Effector memory CD8-positive, alpha-beta T cell (primary cell): ENCODE data around the gene PIWIL4.
"Not testable (repeated sequence)": the region's sequence is repeated elsewhere in the genome, so short reads cannot be mapped to it uniquely, and the experiment has no call there.

ENCODE experiments used
- ATAC-seq: fragments of 150-1000 bp; cut with Tn5 transposase; replicated peaks from 2 replicates; pipeline ENCODE4 v1.10.0; 2021; ENCODE audit warnings: mild to moderate bottlenecking, moderate library complexity
- DNase-seq, 3 experiments: peaks; one replicate each; pipeline ENCODE4 v3.0.0; 2021
- H3K27ac Mint-ChIP-seq, 2 donors: one replicate each; pipeline ENCODE4 v1.8.0; 2022; ENCODE audit warnings: mild to moderate bottlenecking in 2 of 2, mixed read lengths in 2 of 2, moderate library complexity in 2 of 2
- H3K27me3 Mint-ChIP-seq, 2 donors: one replicate each; pipeline ENCODE4 v1.8.0; 2022; ENCODE audit warnings: mixed read lengths in 2 of 2
- H3K36me3 Mint-ChIP-seq: one replicate; pipeline ENCODE4 v1.8.0; 2022; ENCODE audit warnings: mild to moderate bottlenecking, moderate library complexity, mixed read lengths; ENCODE audit not compliant: insufficient read depth
- H3K4me1 Mint-ChIP-seq, 2 donors: one replicate each; pipeline ENCODE4 v1.8.0; 2022; ENCODE audit warnings: low read depth in 2 of 2, mixed read lengths in 2 of 2
- H3K4me3 Mint-ChIP-seq, 2 donors: one replicate each; pipeline ENCODE4 v1.8.0; 2022; ENCODE audit warnings: mild to moderate bottlenecking in 2 of 2, mixed read lengths in 2 of 2, moderate library complexity in 2 of 2
- H3K9me3 Mint-ChIP-seq, 2 donors: one replicate each; pipeline ENCODE4 v1.8.0; 2022; ENCODE audit warnings: mixed read lengths in 2 of 2

Gene PIWIL4

DNA sequence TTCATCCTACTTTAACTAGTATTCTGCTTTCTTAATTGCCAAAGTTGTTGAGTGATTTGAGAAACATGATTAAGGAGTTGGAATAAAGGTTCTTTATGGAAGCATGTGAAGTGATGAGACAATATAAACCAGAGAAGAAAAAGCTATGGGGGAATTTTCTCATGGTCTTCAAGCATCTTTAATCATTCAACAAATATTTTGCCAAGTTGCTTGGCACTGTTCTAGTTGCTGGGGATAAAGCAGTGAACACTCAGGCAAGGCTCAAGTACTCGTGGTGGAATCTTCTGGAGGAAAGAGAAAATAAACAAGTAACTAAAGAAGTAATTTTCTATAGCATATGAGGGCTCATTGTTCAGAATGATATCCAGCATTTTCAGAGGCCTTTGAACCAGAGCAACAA is 9.2 kb upstream of the PIWIL4 start:
- Mint-ChIP-seq H3K4me3 (no peak overlapping the region), H3K9me3 (no peaks in the 10 kb centered on the region), H3K27me3 (no peaks in the 10 kb centered on the region), H3K4me1 (peaks cover 0 to 1% of the 10 kb centered on the region in 2 donors), H3K27ac (no peak overlapping the region), H3K36me3 (no peaks in the 10 kb centered on the region)
- ATAC-seq (no peak), DNase-seq (no peak)

DNA sequence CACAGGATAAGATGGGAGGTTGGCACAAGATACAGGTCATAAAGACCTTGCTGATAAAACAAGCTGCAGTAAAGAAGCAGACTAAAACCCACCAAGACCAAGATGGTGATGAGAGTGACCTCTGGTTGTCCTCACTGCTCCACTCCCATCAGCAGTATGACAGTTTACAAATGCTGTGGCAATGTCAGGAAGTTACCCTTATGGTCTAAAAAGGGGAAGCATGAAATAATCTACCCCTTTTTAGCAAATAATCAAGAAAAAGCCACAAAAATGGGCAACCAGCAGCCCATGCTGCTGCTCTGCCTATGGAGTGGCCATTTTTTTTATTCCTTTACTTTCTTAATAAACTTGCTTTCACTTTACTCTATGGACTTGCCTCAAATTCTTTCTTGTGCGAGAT is 8.7 kb upstream of the PIWIL4 start:
- H3K9me3 Mint-ChIP-seq, result no peaks in the 10 kb centered on the region
- no peaks in the 10 kb centered on the region for H3K27me3 Mint-ChIP-seq
- ATAC-seq (no peak), DNase-seq (no peak)
- H3K4me1 Mint-ChIP-seq, result peaks cover 0 to 1% of the 10 kb centered on the region in 2 donors
- H3K27ac Mint-ChIP-seq, result no peak overlapping the region
- H3K36me3 Mint-ChIP-seq, result no peaks in the 10 kb centered on the region
- no peak overlapping the region for H3K4me3 Mint-ChIP-seq

DNA sequence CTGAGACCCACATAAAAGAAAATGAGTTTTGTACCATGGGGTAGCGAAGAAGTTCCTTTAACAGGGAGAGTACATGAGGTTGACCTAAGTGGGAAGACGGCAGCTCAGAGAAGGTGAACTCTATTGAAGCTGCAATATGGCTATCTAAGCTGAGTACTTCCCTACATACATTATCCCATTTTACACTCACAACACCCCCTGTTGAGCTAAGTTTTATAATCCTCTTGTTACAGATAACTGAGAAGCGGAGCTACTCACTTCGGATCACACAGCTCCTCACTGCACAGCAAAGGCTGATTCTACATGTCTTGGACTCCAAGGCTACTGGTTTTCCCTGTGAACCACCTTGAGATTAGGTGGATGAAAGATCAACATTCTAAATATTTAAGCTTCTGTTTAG is 8.2 kb upstream of the PIWIL4 start:
- no peaks in the 10 kb centered on the region for H3K36me3 Mint-ChIP-seq
- no peak overlapping the region for H3K4me3 Mint-ChIP-seq
- H3K9me3 Mint-ChIP-seq, result no peaks in the 10 kb centered on the region
- no peak for ATAC-seq
- peaks cover 0 to 1% of the 10 kb centered on the region in 2 donors for H3K4me1 Mint-ChIP-seq
- no peak for DNase-seq
- H3K27ac Mint-ChIP-seq, result no peak overlapping the region
- H3K27me3 Mint-ChIP-seq, result no peaks in the 10 kb centered on the region

DNA sequence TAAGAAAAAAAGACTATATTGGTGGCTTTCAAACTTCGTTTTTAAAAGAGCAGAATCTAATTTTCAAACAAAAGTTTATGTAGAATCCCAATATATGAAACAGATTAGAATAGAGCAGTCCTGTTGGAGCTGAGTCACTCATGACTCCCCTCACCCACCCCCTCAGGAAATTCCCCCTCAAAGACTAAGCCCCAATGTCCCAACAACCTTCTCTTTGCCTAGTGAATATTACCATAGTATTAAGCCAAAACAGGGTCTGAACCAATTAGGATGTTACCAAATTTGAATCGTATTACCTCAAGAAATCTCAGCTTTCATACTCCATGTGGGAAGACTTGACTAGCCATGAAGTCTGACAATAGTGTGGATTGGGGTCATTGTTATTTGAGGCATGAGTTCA is 7.8 kb upstream of the PIWIL4 start:
- no peak overlapping the region for H3K27ac Mint-ChIP-seq
- H3K9me3 Mint-ChIP-seq, result no peaks in the 10 kb centered on the region
- DNase-seq (no peak), ATAC-seq (no peak)
- no peaks in the 10 kb centered on the region for H3K36me3 Mint-ChIP-seq
- H3K4me3 Mint-ChIP-seq, result no peak overlapping the region
- H3K27me3 Mint-ChIP-seq, result no peaks in the 10 kb centered on the region
- H3K4me1 Mint-ChIP-seq, result peaks cover 0 to 1% of the 10 kb centered on the region in 2 donors

DNA sequence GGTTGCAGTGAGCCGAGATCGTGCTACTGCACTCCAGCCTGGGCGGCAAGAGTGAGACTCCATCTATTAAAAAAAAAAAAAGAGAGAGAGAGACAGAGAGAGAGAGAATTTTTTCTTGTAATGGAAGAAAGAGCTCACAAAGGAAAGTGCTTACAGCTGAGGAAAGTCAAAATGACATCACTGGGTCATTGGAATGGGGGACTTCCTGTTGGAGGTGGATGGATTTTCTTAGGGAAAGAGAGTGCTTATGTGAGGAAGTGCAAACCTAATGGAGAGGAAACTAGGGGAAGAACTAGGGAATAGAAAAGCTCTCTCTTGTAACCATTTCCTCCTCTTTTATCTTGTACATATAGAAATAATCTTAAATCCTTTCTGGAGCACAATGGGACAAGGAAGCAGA is 6.3 kb upstream of the PIWIL4 start:
- H3K27me3 Mint-ChIP-seq, result no peaks in the 10 kb centered on the region
- H3K4me3 Mint-ChIP-seq, result no peak overlapping the region
- peaks cover 0 to 1% of the 10 kb centered on the region in 2 donors for H3K4me1 Mint-ChIP-seq
- DNase-seq (no peak), ATAC-seq (no peak)
- H3K36me3 Mint-ChIP-seq, result no peaks in the 10 kb centered on the region
- H3K27ac Mint-ChIP-seq, result no peak overlapping the region
- H3K9me3 Mint-ChIP-seq, result no peaks in the 10 kb centered on the region

DNA sequence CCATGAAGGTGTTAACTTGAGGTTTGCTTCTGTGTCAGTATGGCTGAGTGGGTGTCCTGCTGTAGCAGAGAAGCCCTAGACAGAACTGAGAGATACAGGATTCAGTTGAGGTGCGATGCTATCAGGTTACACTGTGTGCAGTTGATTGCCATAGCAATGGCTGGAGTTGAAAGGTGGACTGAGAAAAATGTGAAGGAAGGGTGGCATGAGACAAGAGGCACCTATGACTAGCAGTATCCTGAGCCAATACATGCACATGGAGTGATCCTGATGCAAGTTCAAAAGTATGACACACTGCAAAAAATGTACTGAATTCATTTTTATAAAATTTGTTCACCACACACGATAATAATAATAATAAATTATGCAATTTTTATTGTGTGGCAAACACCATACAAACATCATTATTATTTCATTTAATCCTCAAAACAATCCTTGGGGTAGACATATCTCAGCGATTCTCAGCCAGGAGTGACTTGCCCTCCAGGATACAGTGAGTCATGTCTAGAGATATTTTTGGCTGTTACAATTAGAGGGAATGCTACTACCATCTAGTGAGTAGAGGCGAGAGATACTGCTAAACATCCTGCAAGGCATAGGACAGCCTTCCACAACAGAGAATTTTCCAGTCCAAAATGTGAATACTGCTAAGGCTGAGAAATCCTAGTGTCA is 3.9 kb upstream of the PIWIL4 start:
- Mint-ChIP-seq H3K4me3 (no peak overlapping the region), H3K36me3 (no peaks in the 10 kb centered on the region), H3K27ac (no peak overlapping the region), H3K9me3 (no peaks in the 10 kb centered on the region), H3K27me3 (no peaks in the 10 kb centered on the region), H3K4me1 (no peaks in the 10 kb centered on the region)
- no peak for DNase-seq
- ATAC-seq, result no peak

DNA sequence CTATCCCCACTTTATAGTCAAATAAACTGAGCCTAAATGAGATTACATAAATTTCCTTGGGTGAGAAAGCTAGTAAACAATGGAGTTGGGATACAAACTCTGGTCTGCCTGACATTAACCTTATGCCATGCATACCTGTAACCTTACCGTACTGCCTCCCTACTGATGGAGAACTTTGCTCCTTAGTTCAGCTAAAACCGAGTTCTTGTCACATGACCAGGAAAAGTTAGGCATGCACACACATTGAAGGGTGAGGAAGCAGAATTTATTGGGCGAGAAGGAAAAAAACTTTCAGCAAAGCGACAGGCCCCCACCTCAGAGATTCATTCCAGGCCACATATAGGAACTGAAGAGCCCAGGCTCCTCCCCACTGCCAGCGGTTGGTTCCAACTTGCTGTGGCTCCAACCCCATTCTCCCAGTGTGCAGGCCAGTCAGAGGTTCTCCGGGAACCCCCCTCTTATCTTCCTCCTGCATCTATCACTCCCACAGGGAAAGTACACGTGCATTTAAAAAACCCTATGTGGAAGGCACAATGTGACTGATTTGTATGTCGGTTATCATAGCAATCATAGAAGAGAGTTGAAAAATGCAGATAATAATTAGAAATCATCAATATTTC is 3.2 kb upstream of the PIWIL4 start:
- DNase-seq (no peak), ATAC-seq (no peak)
- no peaks in the 10 kb centered on the region for H3K4me1 Mint-ChIP-seq
- H3K27ac Mint-ChIP-seq, result no peak overlapping the region
- no peak overlapping the region for H3K4me3 Mint-ChIP-seq
- no peaks in the 10 kb centered on the region for H3K9me3 Mint-ChIP-seq
- H3K36me3 Mint-ChIP-seq, result no peaks in the 10 kb centered on the region
- H3K27me3 Mint-ChIP-seq, result no peaks in the 10 kb centered on the region

DNA sequence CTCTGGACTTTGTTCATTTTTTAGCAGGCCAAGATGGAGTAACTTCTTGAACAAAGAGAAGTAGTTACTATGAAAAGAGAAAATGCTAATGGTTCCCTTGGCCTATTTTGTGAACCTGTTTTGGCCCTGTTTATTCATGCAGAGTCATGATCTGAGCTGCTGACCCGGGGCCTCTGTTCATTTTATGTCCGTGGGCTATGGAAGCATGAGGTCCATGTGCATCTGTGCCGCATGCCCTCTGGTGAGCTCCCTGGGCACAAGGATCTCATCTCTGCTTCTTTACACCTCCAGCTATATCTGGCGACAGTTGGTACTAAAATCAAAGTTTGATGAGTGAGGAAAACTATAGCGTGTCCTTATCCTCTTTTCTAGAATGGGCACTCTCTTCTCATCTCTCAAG is 1.0 kb downstream of the PIWIL4 start:
- Mint-ChIP-seq H3K27ac (no peak overlapping the region), H3K4me1 (no peaks in the 10 kb centered on the region), H3K36me3 (peaks cover 3% of the 10 kb centered on the region), H3K27me3 (no peaks in the 10 kb centered on the region), H3K9me3 (no peaks in the 10 kb centered on the region), H3K4me3 (no peak overlapping the region)
- ATAC-seq, result no peak
- no peak for DNase-seq

DNA sequence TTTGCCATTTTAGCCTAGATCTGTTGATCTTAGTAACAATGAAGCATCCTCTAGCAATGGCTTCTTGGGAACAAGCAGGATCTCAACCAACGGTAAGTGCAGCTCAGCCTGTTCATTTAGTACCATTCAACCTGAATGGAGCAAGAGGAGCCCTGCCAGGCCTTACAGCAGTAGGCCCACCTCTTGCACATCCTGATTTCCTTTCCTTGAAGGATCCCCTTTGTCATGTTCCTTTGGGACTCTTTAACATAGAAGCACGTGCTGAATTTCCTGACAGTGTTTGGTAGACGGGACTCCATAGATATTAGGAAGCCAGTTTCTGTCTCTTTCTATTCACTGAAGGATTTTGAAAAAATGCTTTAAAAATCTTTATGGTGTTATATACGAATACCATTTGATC is 1.5 kb downstream of the PIWIL4 start:
- H3K27ac Mint-ChIP-seq, result no peak overlapping the region
- no peaks in the 10 kb centered on the region for H3K4me1 Mint-ChIP-seq
- peaks cover 3% of the 10 kb centered on the region for H3K36me3 Mint-ChIP-seq
- ATAC-seq (no peak), DNase-seq (no peak)
- H3K9me3 Mint-ChIP-seq, result no peaks in the 10 kb centered on the region
- H3K4me3 Mint-ChIP-seq, result no peak overlapping the region
- no peaks in the 10 kb centered on the region for H3K27me3 Mint-ChIP-seq

DNA sequence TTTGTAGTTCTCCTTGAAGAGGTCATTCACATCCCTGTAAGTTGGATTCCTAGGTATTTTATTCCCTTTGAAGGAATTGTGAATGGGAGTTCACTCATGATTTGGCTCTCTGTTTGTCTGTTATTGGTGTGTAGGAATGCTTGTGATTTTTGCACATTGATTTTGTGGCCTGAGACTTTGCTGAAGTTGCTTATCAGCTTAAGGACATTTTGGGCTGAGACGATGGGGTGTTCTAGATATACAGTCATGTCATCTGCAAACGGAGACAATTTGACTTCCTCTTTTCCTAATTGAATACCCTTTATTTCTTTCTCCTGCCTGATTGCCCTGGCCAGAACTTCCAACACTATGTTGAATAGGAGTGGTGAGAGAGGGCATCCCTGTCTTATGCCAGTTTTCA is 5.8 kb downstream of the PIWIL4 start:
- ATAC-seq, H3K27me3 Mint-ChIP-seq, H3K36me3 Mint-ChIP-seq, H3K4me3 Mint-ChIP-seq, H3K27ac Mint-ChIP-seq, H3K9me3 Mint-ChIP-seq, H3K4me1 Mint-ChIP-seq, DNase-seq: not testable (repeated sequence)

DNA sequence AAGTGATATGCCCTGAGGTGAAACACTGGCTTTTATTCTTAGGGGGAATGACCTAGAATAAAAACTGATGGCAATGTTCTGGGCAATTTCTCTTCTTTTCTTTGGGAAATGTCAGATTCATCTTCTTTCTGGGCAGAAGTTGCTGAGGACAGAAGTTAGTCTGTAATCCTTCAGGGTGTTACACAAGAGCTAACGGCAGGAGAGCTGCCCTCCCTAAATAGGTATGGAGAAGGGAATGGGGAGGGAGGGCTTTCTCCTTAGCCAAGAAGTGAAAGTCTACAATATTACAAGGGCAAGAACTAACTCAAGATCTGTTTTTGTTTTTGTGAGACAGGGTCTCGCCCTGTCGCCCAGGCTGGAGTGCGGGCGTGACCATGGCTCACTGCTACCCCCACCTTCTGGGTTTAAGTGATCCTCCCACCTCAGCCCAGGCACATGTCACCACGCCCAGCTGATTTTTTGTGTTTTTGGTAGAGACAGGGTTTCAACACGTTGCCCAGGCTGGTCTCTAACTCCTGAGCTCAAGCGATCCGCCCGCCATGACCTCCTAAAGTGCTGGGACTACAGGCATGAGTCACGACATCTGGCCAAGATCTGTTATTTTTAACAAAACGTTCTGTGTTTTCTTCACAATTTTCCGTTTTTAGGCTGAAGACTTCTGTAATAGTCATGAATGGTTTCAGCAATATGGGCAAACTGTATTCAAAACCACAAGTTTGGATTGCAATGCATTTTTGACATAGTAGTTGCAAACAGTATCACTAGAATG is 7.2 kb downstream of the PIWIL4 start:
- H3K27me3 Mint-ChIP-seq, result peaks cover 0 to 6% of the 10 kb centered on the region in 2 donors
- ATAC-seq (no peak), DNase-seq (no peak)
- H3K9me3 Mint-ChIP-seq, result no peaks in the 10 kb centered on the region
- H3K27ac Mint-ChIP-seq, result no peak overlapping the region
- H3K4me3 Mint-ChIP-seq, result peak overlapping the region in 1 of 2 donors; percentile 21
- H3K36me3 Mint-ChIP-seq, result peaks cover 2% of the 10 kb centered on the region
- H3K4me1 Mint-ChIP-seq, result no peaks in the 10 kb centered on the region

DNA sequence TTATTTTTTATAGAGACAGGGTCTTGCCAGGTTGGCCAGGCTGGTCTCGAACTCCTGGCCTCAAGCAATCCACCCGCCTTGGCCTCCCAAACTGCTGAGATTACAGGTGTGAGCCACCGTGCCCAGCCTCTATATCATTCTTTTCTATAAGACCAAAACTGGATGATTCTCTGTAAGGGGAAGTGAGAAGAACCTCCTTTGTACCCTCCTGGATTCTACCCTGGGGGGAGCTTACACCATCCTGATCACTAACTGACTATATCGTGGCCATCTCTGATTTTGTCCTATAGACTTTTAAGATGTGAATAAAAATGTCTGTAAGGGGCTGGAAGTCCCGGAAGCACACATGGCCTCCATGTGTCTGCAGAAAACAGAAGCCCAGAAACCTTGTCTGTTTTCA is 9.1 kb downstream of the PIWIL4 start:
- Mint-ChIP-seq H3K9me3 (no peaks in the 10 kb centered on the region), H3K4me3 (no peak overlapping the region), H3K27ac (no peak overlapping the region), H3K27me3 (peaks cover 0 to 6% of the 10 kb centered on the region in 2 donors), H3K4me1 (no peaks in the 10 kb centered on the region), H3K36me3 (no peaks in the 10 kb centered on the region)
- no peak for ATAC-seq
- DNase-seq, result no peak

DNA sequence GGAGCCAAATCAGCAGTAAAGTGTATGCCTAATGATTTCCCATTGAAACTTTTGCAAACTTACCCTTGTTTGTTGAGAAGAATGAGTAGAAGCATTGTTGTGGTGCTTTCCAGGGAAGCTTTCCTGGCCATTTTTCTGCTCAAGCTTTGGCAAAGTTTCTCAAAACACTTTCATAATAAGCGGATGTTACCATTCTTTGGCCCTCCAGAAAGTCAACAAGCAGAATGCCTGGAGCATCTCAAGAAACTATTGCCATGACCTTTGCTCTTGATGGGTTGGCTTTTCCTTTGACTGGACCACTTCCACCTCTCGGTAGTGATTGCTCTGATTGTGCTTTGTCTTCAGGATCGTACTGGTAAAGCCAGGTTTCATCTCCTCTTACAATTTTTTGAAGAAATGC is 10.7 kb downstream of the PIWIL4 start:
- H3K27me3 Mint-ChIP-seq, result peaks cover 0 to 6% of the 10 kb centered on the region in 2 donors

DNA sequence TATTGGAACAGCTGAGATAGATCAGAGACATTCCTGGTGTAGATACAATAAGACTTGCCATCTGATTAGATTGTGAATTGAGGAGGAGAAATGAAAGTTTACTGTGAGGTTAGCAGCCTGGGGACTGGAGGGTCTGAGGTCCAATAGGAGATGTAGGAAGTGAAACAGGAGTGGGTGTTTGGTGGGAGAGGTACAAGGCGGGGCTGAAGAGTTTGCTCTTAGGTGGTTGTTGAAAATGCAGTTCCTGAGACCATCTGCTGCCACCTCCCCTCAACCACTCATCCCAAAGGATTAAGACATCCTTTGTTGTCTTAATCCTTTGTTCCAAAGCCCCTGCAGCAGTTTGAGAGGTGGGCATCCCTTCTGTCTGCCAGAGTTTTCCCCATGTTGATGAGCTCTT is 14.8 kb downstream of the PIWIL4 start:
- Mint-ChIP-seq H3K27me3 (no peaks in the 10 kb centered on the region), H3K4me3 (no peak overlapping the region), H3K9me3 (no peaks in the 10 kb centered on the region), H3K4me1 (no peaks in the 10 kb centered on the region), H3K36me3 (no peaks in the 10 kb centered on the region), H3K27ac (no peak overlapping the region)
- ATAC-seq, result no peak
- no peak for DNase-seq

More for the DNA sequence above, 10.7 kb downstream of the PIWIL4 start:
- no peak for DNase-seq
- no peaks in the 10 kb centered on the region for H3K36me3 Mint-ChIP-seq
- no peaks in the 10 kb centered on the region for H3K4me1 Mint-ChIP-seq
- H3K4me3 Mint-ChIP-seq, result no peak overlapping the region
- no peak overlapping the region for H3K27ac Mint-ChIP-seq
- H3K9me3 Mint-ChIP-seq, result no peaks in the 10 kb centered on the region
- no peak for ATAC-seq
